Activated CD8-positive, alpha-beta memory T cell treated with anti-CD3 and anti-CD28 coated beads, Interleukin-2, amount 10 ng/mL, durations not matched to agents 7 days and 5 days (primary cell): ENCODE measurements around the gene DDX11. TPM values are rescaled to one million over a fixed set of nuclear protein-coding genes. Genes with fewer than 3 reads are reported as not detected.
"Not testable (repeated sequence)": the region's sequence is repeated elsewhere in the genome, so short reads cannot be mapped to it uniquely, and the experiment has no call there.

Experiments used
- ATAC-seq: fragments of 150-1000 bp; cut with Tn5 transposase; one replicate; pipeline ENCODE4 v1.10.0; 2021; ENCODE audit warnings: moderate library complexity
- CTCF ChIA-PET: fragments of 350-600 bp; sonication (Branson Sonifier 250); formaldehyde crosslinking; loops from one replicate; lab custom pipeline; 2021; ENCODE audit warnings: antibody characterized with exemption; lab: Charles Lee
- DNase-seq: peaks from one replicate; pipeline ENCODE4 v3.0.0-alpha.2; 2020
- H3K27ac Mint-ChIP-seq: one replicate; pipeline ENCODE4 v1.8.0; 2021; ENCODE audit warnings: mild to moderate bottlenecking, mixed read lengths
- H3K27me3 Mint-ChIP-seq: one replicate; pipeline ENCODE4 v1.8.0; 2021; ENCODE audit warnings: mixed read lengths
- H3K36me3 Mint-ChIP-seq: one replicate; pipeline ENCODE4 v1.8.0; 2021; ENCODE audit warnings: mild to moderate bottlenecking, mixed read lengths
- H3K4me1 Mint-ChIP-seq: one replicate; pipeline ENCODE4 v1.8.0; 2021; ENCODE audit warnings: mixed read lengths
- H3K4me3 Mint-ChIP-seq: one replicate; pipeline ENCODE4 v1.8.0; 2021; ENCODE audit warnings: mild to moderate bottlenecking, moderate library complexity, mixed read lengths
- H3K9me3 Mint-ChIP-seq: one replicate; pipeline ENCODE4 v1.8.0; 2022; ENCODE audit warnings: low read depth, mixed read lengths
- total RNA-seq, 2 experiments: library from RNA; stranded (reverse); gene quantifications; one replicate each; pipeline ENCODE4 v1.2.3, GENCODE V29; 2021

The DDX11 gene
- total RNA-seq, 2 experiments from 2014 or later: 176 to 240 TPM

GRCh38 chr12:31076150-31076549, 2.5 kb downstream of the DDX11 start:
- H3K4me3 Mint-ChIP-seq, CTCF ChIA-PET, H3K27me3 Mint-ChIP-seq, DNase-seq, ATAC-seq, H3K9me3 Mint-ChIP-seq: not testable (repeated sequence)
- Mint-ChIP-seq H3K36me3 (peaks cover 26% of the 10 kb centered on the region), H3K4me1 (peaks cover 61% of the 10 kb centered on the region), H3K27ac (peak overlapping the region; percentile 15)

GRCh38 chr12:31077095-31077494, 3.4 kb downstream of the DDX11 start:
- DNase-seq, H3K27me3 Mint-ChIP-seq, H3K9me3 Mint-ChIP-seq, ATAC-seq, CTCF ChIA-PET, H3K4me3 Mint-ChIP-seq, H3K27ac Mint-ChIP-seq: not testable (repeated sequence)
- H3K4me1 Mint-ChIP-seq: peaks cover 57% of the 10 kb centered on the region
- H3K36me3 Mint-ChIP-seq: peaks cover 26% of the 10 kb centered on the region

GRCh38 chr12:31077998-31078397, 4.3 kb downstream of the DDX11 start:
- CTCF ChIA-PET, H3K27ac Mint-ChIP-seq, H3K9me3 Mint-ChIP-seq, DNase-seq, ATAC-seq, H3K4me3 Mint-ChIP-seq, H3K27me3 Mint-ChIP-seq: not testable (repeated sequence)
- Mint-ChIP-seq H3K4me1 (peaks cover 48% of the 10 kb centered on the region), H3K36me3 (peaks cover 26% of the 10 kb centered on the region)

GRCh38 chr12:31079421-31079820, 5.8 kb downstream of the DDX11 start:
- H3K27me3 Mint-ChIP-seq, DNase-seq, H3K4me3 Mint-ChIP-seq, CTCF ChIA-PET, H3K27ac Mint-ChIP-seq, H3K9me3 Mint-ChIP-seq, ATAC-seq: not testable (repeated sequence)
- Mint-ChIP-seq H3K4me1 (peaks cover 44% of the 10 kb centered on the region), H3K36me3 (peaks cover 29% of the 10 kb centered on the region)

GRCh38 chr12:31080221-31080620, 6.6 kb downstream of the DDX11 start:
- peaks cover 40% of the 10 kb centered on the region for H3K4me1 Mint-ChIP-seq
- ATAC-seq, H3K9me3 Mint-ChIP-seq, H3K4me3 Mint-ChIP-seq, H3K27me3 Mint-ChIP-seq, CTCF ChIA-PET, DNase-seq: not testable (repeated sequence)
- peaks cover 29% of the 10 kb centered on the region for H3K36me3 Mint-ChIP-seq
- H3K27ac Mint-ChIP-seq: peak overlapping the region; percentile 50

GRCh38 chr12:31081274-31081673, 7.6 kb downstream of the DDX11 start:
- DNase-seq, H3K9me3 Mint-ChIP-seq, H3K27me3 Mint-ChIP-seq, CTCF ChIA-PET, H3K4me3 Mint-ChIP-seq, ATAC-seq, H3K27ac Mint-ChIP-seq: not testable (repeated sequence)
- Mint-ChIP-seq H3K36me3 (peaks cover 27% of the 10 kb centered on the region), H3K4me1 (peaks cover 35% of the 10 kb centered on the region)

GRCh38 chr12:31084241-31084640, 10.6 kb downstream of the DDX11 start:
- H3K4me3 Mint-ChIP-seq, ATAC-seq, DNase-seq, CTCF ChIA-PET, H3K27ac Mint-ChIP-seq, H3K9me3 Mint-ChIP-seq, H3K27me3 Mint-ChIP-seq: not testable (repeated sequence)
- peaks cover 18% of the 10 kb centered on the region for H3K36me3 Mint-ChIP-seq
- H3K4me1 Mint-ChIP-seq: peaks cover 16% of the 10 kb centered on the region

DNA sequence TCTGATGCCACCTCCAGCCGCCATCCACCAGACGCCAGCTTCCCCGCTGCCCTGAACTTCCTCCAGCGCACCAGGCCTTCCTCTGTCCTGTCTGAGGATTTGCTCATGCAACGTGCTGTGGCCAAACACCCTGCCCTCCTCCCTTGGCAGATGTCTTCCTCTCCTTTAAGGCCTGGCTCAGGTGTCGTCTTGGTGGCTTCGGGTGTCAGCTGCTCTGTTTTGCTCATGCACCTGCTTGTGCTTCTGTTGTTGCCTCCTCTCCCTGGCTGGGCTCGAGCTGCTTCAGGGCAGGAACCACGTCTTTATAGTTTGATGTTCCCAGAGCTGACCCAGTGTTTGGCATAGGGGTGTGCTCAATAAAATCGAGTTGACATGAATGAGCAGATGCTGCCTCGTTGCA, 12.4 kb downstream of the DDX11 start:
- H3K27ac Mint-ChIP-seq, H3K9me3 Mint-ChIP-seq, ATAC-seq, H3K4me3 Mint-ChIP-seq, H3K27me3 Mint-ChIP-seq, CTCF ChIA-PET, DNase-seq, H3K4me1 Mint-ChIP-seq: not testable (repeated sequence)
- peaks cover 16% of the 10 kb centered on the region for H3K36me3 Mint-ChIP-seq

DNA sequence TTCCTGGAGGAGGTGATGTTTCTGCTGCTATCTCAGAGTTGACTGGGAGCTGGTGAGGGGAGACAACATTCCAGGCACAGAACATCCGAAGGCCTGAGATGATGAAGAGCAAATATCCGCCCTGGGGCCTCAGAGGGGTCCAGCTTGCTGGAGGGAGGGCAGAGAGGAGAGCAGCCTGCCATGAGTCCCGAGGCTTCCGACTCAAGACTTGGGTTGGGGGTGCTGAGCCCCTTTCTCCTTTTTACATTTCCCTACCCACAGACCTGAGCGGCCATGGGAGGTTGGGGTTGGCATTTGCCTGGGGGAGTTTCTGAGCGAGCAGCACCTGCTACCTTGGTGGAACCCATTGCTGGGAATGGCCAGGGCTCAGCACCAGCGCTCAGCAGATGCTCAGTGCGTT, 13.8 kb downstream of the DDX11 start:
- H3K4me3 Mint-ChIP-seq, CTCF ChIA-PET, DNase-seq, H3K9me3 Mint-ChIP-seq, H3K27me3 Mint-ChIP-seq, H3K4me1 Mint-ChIP-seq, ATAC-seq, H3K27ac Mint-ChIP-seq: not testable (repeated sequence)
- peaks cover 16% of the 10 kb centered on the region for H3K36me3 Mint-ChIP-seq

GRCh38 chr12:31087956-31088355, 14.3 kb downstream of the DDX11 start:
- CTCF ChIA-PET, DNase-seq, H3K9me3 Mint-ChIP-seq, H3K4me1 Mint-ChIP-seq, H3K27ac Mint-ChIP-seq, H3K27me3 Mint-ChIP-seq, ATAC-seq, H3K4me3 Mint-ChIP-seq: not testable (repeated sequence)
- H3K36me3 Mint-ChIP-seq: peaks cover 18% of the 10 kb centered on the region

DNA sequence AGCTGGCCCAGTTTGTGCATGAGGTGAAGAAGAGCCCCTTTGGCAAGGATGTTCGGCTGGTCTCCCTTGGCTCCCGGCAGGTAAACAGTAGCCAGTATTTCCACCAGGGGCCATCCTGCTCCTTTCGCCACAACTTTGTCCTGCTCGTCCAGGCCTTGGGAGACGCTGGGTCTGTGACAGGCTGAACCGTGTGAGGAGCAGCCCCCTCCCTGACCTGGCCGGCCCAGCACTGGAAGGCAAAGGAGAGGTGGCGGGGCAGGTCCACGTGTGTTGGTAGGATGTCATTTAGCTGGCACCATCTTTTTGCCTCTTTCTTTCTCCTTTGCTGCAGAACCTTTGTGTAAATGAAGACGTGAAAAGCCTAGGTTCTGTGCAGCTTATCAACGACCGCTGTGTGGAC, 15.4 kb downstream of the DDX11 start:
- CTCF ChIA-PET: no interaction called here
- no peak for ATAC-seq
- H3K27me3 Mint-ChIP-seq: no peaks in the 10 kb centered on the region
- no peak overlapping the region for H3K4me3 Mint-ChIP-seq
- H3K36me3 Mint-ChIP-seq: peaks cover 16% of the 10 kb centered on the region
- no peak overlapping the region for H3K27ac Mint-ChIP-seq
- no peaks in the 10 kb centered on the region for H3K9me3 Mint-ChIP-seq
- no peak for DNase-seq
- no peaks in the 10 kb centered on the region for H3K4me1 Mint-ChIP-seq

GRCh38 chr12:31091629-31092028, 18.0 kb downstream of the DDX11 start:
- ATAC-seq, H3K27ac Mint-ChIP-seq, H3K4me3 Mint-ChIP-seq, CTCF ChIA-PET, H3K4me1 Mint-ChIP-seq, H3K27me3 Mint-ChIP-seq, DNase-seq, H3K9me3 Mint-ChIP-seq: not testable (repeated sequence)
- H3K36me3 Mint-ChIP-seq: peaks cover 21% of the 10 kb centered on the region

DNA sequence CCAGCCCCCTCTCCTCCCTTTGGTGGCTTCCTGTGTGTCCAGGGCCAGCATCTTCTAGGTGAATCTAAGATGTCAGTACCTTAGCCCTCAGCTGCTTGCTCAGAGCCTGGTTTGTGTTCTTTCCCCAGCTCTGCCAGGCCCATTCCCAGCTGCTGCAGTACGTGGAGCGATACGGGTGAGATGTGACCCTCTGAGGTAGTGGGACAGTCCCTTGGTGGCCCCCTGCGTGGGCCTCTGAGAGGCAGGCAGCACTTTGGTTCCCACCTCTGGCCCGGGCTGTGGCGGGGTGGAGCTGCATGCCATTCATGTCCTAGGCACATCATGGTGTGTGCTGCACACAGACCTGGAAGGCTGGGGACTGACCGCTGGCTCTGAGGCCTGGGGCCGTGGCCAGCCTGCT, 19.1 kb downstream of the DDX11 start:
- H3K9me3 Mint-ChIP-seq, H3K4me1 Mint-ChIP-seq, H3K27ac Mint-ChIP-seq, DNase-seq, H3K4me3 Mint-ChIP-seq, CTCF ChIA-PET, ATAC-seq, H3K27me3 Mint-ChIP-seq: not testable (repeated sequence)
- peaks cover 23% of the 10 kb centered on the region for H3K36me3 Mint-ChIP-seq

GRCh38 chr12:31095080-31095860, 21.6 kb downstream of the DDX11 start:
- H3K27ac Mint-ChIP-seq, H3K4me1 Mint-ChIP-seq, H3K9me3 Mint-ChIP-seq, DNase-seq, CTCF ChIA-PET, ATAC-seq, H3K4me3 Mint-ChIP-seq, H3K27me3 Mint-ChIP-seq: not testable (repeated sequence)
- H3K36me3 Mint-ChIP-seq: peaks cover 18% of the 10 kb centered on the region
